ENCODE data around the gene MLST8.

DNA sequence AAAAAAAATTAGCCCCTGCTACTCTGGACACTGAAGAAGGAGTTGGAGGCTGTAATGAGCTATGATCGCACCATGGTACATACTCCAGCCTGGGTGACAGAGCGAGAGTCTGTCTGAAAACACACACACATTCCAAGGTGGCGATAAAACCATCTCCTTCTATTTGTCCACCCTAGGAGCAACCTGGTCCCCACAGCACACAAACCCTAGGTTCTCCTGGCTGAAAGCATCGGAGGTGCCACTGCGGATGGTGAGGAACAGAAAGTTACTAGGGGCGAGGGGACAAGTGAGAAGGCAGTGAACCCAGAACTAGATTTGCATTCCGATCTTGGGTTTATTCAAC, 47.5 kb downstream of the MLST8 start:
- no peak for TF ChIP-seq POLR2A (IDR thresholded peaks at IDR 0.05; ENCODE audit: extremely low read depth, insufficient read length)
- TF ChIP-seq, protein P1, sequence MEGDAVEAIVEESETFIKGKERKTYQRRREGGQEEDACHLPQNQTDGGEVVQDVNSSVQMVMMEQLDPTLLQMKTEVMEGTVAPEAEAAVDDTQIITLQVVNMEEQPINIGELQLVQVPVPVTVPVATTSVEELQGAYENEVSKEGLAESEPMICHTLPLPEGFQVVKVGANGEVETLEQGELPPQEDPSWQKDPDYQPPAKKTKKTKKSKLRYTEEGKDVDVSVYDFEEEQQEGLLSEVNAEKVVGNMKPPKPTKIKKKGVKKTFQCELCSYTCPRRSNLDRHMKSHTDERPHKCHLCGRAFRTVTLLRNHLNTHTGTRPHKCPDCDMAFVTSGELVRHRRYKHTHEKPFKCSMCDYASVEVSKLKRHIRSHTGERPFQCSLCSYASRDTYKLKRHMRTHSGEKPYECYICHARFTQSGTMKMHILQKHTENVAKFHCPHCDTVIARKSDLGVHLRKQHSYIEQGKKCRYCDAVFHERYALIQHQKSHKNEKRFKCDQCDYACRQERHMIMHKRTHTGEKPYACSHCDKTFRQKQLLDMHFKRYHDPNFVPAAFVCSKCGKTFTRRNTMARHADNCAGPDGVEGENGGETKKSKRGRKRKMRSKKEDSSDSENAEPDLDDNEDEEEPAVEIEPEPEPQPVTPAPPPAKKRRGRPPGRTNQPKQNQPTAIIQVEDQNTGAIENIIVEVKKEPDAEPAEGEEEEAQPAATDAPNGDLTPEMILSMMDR (IDR thresholded peaks at IDR 0.05; ENCODE audit: low read depth, low read length): no peak
- TF ChIP-seq, protein P2, sequence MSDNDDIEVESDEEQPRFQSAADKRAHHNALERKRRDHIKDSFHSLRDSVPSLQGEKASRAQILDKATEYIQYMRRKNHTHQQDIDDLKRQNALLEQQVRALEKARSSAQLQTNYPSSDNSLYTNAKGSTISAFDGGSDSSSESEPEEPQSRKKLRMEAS (IDR thresholded peaks at IDR 0.05; ENCODE audit: low read depth, low read length): no peak
- no peak for TF ChIP-seq MYC (IDR thresholded peaks at IDR 0.05; ENCODE audit: low read depth, low read length)

Measured in NB4 (cell line).